ENCODE results near the gene FREY1.

- TF ChIP-seq MYC (IDR thresholded peaks at IDR 0.05; ENCODE audit: low read depth, low read length) (no peak), POLR2AphosphoS5 (IDR thresholded peaks at IDR 0.05; ENCODE audit: insufficient read depth, low read depth, low read length) (no peak)
Measured at GRCh38 chr11:45927684-45928413, 20.8 kb upstream of the FREY1 start.
